Upper lobe of right lung (tissue), 1 donor: Measurements from ENCODE around the gene LANCL2. TPM values are rescaled to one million over a fixed set of nuclear protein-coding genes. Genes with fewer than 3 reads are reported as not detected.
"Not testable (repeated sequence)": the region's sequence is repeated elsewhere in the genome, so short reads cannot be mapped to it uniquely, and the experiment has no call there.

Experiments used
- ATAC-seq: fragments of 200-7000 bp; cut with Tn5 transposase; one replicate; pipeline ENCODE4 v1.9.1; 2020; ENCODE audit warnings: mild to moderate bottlenecking, moderate library complexity
- DNase-seq: peaks from one replicate; pipeline ENCODE4 v3.0.0-alpha.2; 2020
- H3K27ac ChIP-seq: fragments of 200-600 bp; one replicate; pipeline ENCODE4 v1.8.0; 2022
- H3K27me3 ChIP-seq: fragments of 200-600 bp; one replicate; pipeline ENCODE4 v1.8.0; 2022; ENCODE audit warnings: mild to moderate bottlenecking
- H3K36me3 ChIP-seq: fragments of 200-600 bp; one replicate; pipeline ENCODE4 v1.8.0; 2022
- H3K4me1 ChIP-seq: fragments of 200-600 bp; one replicate; pipeline ENCODE4 v1.8.0; 2022
- H3K4me3 ChIP-seq: fragments of 200-600 bp; one replicate; pipeline ENCODE4 v1.8.0; 2022; ENCODE audit warnings: mild to moderate bottlenecking
- H3K9me3 ChIP-seq: fragments of 200-600 bp; one replicate; pipeline ENCODE4 v1.8.0; 2022
- intact Hi-C: fragments of 100-400 bp; cut with DNase I; formaldehyde crosslinking; loops from one replicate; pipeline ENCODE4 v1.11.0; 2022
- total RNA-seq: library from RNA; stranded (reverse); fragmentation: NEBNext Ultra II Directional; extraction: Animal tissue kit (Norgen Biotek cat#: 25700); gene quantifications from one replicate; pipeline ENCODE4 v1.2.1, GENCODE V29; 2021
- TF ChIP-seq, protein P1 (sequence below): fragments of 200-600 bp; IDR thresholded peaks from one replicate; pipeline ENCODE4 v1.8.0; 2022; ENCODE audit warnings: antibody characterized with exemption
- donor health status: DM: no; HTN: yes; CAD: no; lungs with severe emphysema.

LANCL2 gene
- total RNA-seq, 1 donor from 2014 or later, result 6.5 TPM

DNA sequence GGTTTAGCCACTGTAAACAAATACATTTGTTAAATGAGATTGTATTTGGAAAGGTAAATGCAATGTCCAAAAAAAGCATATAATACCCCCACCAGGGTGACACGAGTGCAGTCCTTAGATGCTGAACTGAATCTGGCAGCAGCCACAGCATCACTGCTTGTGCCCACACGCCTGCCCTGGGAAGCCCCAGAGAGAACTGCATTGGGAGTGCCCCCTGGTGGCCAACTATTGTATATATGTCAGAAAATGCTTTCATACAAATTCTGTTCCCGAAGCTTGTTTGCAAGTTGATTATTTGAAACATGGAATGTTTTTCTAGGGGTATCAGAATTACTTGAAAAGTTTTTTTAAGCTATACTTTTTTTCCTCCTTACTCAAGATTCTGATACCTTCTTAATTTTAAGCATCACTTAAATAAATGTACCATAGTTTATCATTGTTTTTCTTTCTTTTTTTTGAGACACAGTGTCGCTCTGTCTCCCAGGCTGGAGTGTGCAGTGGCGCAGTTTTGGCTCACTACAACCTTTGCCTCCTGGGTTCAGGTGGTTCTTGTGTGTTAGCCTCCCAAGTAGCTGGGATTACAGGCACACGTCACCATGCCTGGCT, 50.1 kb downstream of the LANCL2 start:
- H3K27ac ChIP-seq, result no peak overlapping the region
- peak; percentile 79 for DNase-seq
- TF ChIP-seq, protein P1, sequence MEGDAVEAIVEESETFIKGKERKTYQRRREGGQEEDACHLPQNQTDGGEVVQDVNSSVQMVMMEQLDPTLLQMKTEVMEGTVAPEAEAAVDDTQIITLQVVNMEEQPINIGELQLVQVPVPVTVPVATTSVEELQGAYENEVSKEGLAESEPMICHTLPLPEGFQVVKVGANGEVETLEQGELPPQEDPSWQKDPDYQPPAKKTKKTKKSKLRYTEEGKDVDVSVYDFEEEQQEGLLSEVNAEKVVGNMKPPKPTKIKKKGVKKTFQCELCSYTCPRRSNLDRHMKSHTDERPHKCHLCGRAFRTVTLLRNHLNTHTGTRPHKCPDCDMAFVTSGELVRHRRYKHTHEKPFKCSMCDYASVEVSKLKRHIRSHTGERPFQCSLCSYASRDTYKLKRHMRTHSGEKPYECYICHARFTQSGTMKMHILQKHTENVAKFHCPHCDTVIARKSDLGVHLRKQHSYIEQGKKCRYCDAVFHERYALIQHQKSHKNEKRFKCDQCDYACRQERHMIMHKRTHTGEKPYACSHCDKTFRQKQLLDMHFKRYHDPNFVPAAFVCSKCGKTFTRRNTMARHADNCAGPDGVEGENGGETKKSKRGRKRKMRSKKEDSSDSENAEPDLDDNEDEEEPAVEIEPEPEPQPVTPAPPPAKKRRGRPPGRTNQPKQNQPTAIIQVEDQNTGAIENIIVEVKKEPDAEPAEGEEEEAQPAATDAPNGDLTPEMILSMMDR, result peak; percentile 89
- ATAC-seq, result peak; percentile 98
- no peaks in the 10 kb centered on the region for H3K9me3 ChIP-seq
- peaks cover 10% of the 10 kb centered on the region for H3K36me3 ChIP-seq
- no peak overlapping the region for H3K4me3 ChIP-seq
- intact Hi-C loops, result loop anchor here (10.0 kb wide), 1 partner anchor 140 kb away; no protein-coding TSS in a partner anchor
- H3K4me1 ChIP-seq, result no peaks in the 10 kb centered on the region
- no peaks in the 10 kb centered on the region for H3K27me3 ChIP-seq

DNA sequence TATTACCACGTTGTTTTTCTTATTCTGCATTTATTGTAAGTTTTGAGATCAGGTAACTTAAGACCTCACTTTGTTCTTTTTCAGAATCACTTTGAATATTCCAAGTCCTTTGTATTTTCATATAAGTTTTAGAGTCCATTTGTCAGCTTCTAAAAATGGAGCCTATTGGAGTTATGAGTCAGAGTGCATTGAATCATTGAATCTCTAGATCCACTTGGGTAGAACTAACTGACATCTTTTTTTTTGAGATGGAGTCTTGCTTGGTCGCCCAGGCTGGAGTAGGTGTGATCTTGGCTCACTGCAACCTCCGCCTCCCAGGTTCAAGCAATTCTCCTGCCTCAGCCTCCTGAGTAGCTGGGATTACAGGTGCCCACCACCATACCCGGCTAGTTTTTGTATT, 52.3 kb downstream of the LANCL2 start:
- H3K4me3 ChIP-seq, H3K9me3 ChIP-seq, H3K36me3 ChIP-seq, H3K27me3 ChIP-seq, H3K4me1 ChIP-seq, ATAC-seq, DNase-seq, H3K27ac ChIP-seq: not testable (repeated sequence)
- intact Hi-C loops, result loop anchor here (10.0 kb wide), 1 partner anchor 143 kb away; no protein-coding TSS in a partner anchor

DNA sequence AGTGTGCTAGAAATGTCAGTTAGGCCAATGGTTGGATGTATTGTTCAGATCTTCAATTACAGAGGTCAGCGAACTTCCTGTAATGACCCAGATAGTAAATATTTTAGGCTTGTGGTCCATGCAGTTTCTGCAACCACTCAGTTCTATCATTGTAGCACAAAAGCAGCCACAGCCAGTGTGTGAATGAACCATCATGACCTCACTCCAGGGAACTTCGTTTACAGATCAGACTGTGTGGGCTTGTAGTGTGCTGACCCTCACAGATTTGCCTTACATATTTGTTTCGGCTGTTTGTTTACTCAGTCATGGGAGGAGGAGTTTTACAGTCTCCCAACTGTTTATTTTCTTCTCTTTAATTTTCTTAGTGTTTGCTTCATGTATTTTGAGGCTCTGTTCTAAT, 55.4 kb downstream of the LANCL2 start:
- intact Hi-C loops, result no loop called here
- Histone ChIP-seq H3K4me1 (no peaks in the 10 kb centered on the region), H3K4me3 (no peak overlapping the region), H3K9me3 (no peaks in the 10 kb centered on the region), H3K36me3 (peaks cover 6% of the 10 kb centered on the region), H3K27ac (no peak overlapping the region), H3K27me3 (no peaks in the 10 kb centered on the region)
- DNase-seq (no peak), ATAC-seq (no peak)
- TF ChIP-seq, protein P1, result no peak

DNA sequence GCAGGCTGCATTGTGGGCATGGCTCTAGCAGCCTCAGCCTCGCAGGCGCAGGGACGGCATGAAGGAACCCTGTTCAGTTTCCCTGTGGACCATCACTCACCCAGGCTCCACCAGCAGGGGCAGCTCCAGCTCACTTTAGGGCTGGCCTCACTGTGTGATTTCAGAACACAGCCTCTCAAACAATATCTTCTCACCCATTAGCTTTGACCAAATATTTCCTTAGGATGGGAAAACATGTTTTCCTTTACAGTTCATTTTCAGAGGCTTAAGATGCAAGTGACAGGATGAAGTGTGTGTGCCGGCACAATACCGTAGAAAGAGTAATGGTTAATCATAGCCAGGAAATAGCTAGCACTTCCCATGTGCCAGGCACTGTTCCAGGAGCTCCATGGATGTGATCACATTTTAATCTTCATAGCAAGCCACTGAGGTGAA, 58.2 kb downstream of the LANCL2 start:
- intact Hi-C loops, result no loop called here

DNA sequence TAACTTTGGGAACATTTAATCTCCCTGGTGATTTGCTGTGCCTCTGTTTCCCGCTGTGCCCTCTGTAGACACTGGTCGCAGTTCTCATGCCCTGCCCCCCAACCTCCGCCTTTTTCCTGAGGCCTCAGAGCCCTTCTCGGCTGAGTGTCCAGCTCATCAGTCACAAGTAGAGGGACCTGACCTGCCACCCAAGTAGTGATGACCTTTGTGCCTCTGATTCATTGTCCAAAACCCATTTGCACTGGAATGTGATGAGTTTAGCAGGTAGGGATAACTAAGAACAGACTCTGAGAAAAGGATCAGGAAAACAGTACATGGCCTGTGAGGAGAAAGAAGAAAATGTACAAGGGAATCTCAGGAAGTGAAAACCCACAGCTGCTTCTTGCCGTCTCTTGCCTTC, 58.8 kb downstream of the LANCL2 start:
- H3K4me1 ChIP-seq, result no peaks in the 10 kb centered on the region
- intact Hi-C loops, result no loop called here
- H3K27me3 ChIP-seq, result no peaks in the 10 kb centered on the region
- peaks cover 14% of the 10 kb centered on the region for H3K36me3 ChIP-seq
- ATAC-seq, result no peak
- DNase-seq, result no peak
- no peak overlapping the region for H3K4me3 ChIP-seq
- no peaks in the 10 kb centered on the region for H3K9me3 ChIP-seq
- no peak overlapping the region for H3K27ac ChIP-seq
- TF ChIP-seq, protein P1, result no peak

More for the DNA sequence above, 58.2 kb downstream of the LANCL2 start:
- Histone ChIP-seq H3K27me3 (no peaks in the 10 kb centered on the region), H3K9me3 (no peaks in the 10 kb centered on the region), H3K4me1 (no peaks in the 10 kb centered on the region), H3K4me3 (no peak overlapping the region), H3K36me3 (peaks cover 14% of the 10 kb centered on the region), H3K27ac (no peak overlapping the region)
- ATAC-seq (no peak), DNase-seq (no peak)
- TF ChIP-seq, protein P1, result no peak

DNA sequence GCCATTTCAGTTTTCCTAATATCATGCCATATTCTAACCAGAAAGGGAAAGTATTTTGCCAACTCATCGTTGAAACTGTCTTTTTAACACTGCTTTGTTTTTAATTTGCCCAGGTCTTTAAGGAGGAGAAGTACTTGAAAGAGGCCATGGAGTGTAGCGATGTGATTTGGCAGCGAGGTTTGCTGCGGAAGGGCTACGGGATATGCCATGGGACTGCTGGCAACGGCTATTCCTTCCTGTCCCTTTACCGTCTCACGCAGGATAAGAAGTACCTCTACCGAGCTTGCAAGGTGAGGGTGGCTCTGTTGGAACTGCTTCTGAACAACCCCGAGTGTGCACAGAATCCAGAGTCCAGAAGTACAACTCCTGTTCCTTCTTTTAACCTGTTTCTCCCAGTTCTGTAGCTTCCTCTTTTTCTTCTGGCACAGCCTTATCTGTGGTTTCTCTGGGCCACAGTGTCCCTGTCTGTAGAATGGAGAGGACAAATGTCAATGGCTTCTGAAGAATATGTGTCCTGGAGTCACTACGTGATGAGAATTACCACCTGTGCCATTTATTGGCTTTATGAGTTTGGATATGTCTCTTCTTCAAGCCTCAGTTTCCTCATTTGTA, 60.1 kb downstream of the LANCL2 start:
- no peaks in the 10 kb centered on the region for H3K27me3 ChIP-seq
- no peaks in the 10 kb centered on the region for H3K9me3 ChIP-seq
- DNase-seq, result no peak
- no peaks in the 10 kb centered on the region for H3K4me1 ChIP-seq
- TF ChIP-seq, protein P1, result no peak
- peak; percentile 76 for ATAC-seq
- H3K36me3 ChIP-seq, result peaks cover 14% of the 10 kb centered on the region
- intact Hi-C loops, result no loop called here
- H3K4me3 ChIP-seq, result no peak overlapping the region
- H3K27ac ChIP-seq, result no peak overlapping the region
